ENCODE measurements around the gene PPARG. TPM values are rescaled to one million over a fixed set of nuclear protein-coding genes. Genes with fewer than 3 reads are reported as not detected.

Gene PPARG
- polyA plus RNA-seq, 1 of the 3 experiments (the other 2 are of a cell fraction): 2.8 TPM

GRCh38 chr3:12468276-12468675 is 179.4 kb downstream of the PPARG start:
- DNase-seq: no peak
- no peaks in the 10 kb centered on the region for H3K9me3 ChIP-seq
- no peak overlapping the region for H3K27ac ChIP-seq (ENCODE audit: low read depth in 2 of 2, low read length in 1 of 2)
- H3F3A ChIP-seq (replicated peaks; ENCODE audit: insufficient read depth): no peaks in the 10 kb centered on the region
- WGBS (ENCODE audit: low lambda C conversion rate): 84% methylated on average over 4 of the region's 6 CpGs
- H4K20me1 ChIP-seq (ENCODE audit: insufficient read depth): no peaks in the 10 kb centered on the region
- H3K4me1 ChIP-seq (ENCODE audit: control insufficient read depth in 1 of 2, insufficient read depth in 2 of 2, low read depth in 1 of 2, low read length in 1 of 2): peaks cover 0 to 16% of the 10 kb centered on the region in 2 experiments; a peak in 1 of 4 replicates
- H2AFZ ChIP-seq (ENCODE audit: low read depth): no peak overlapping the region
- TF ChIP-seq YY1 (IDR thresholded peaks at IDR 0.05; ENCODE audit: low read depth) (no peak), REST (IDR thresholded peaks at IDR 0.05; ENCODE audit: low read depth, low read length) (no peak), EZH2phosphoT487 (IDR thresholded peaks at IDR 0.05; ENCODE audit: borderline replicate concordance, low read depth) (no peak), FOXM1 (IDR thresholded peaks at IDR 0.05; ENCODE audit: low read depth) (no peak), GATA2 (CRISPR knock-in tag; IDR thresholded peaks at IDR 0.05) (no peak), RXRA (IDR thresholded peaks at IDR 0.05; ENCODE audit: borderline replicate concordance, low read depth) (no peak), CHD2 (IDR thresholded peaks at IDR 0.05; ENCODE audit: low read length, partially characterized antibody) (no peak), FOSL2 (IDR thresholded peaks at IDR 0.05; ENCODE audit: borderline replicate concordance, low read depth) (no peak), IRF3 (IDR thresholded peaks at IDR 0.05; ENCODE audit: low read depth, low read length) (no peak), MXI1 (IDR thresholded peaks at IDR 0.05; ENCODE audit: low read depth, low read length) (no peak), SMC3 (IDR thresholded peaks at IDR 0.05; ENCODE audit: low read depth, low read length) (no peak), RCOR1 (IDR thresholded peaks at IDR 0.05; ENCODE audit: low read length) (no peak), MAX (IDR thresholded peaks at IDR 0.05; ENCODE audit: low read depth) (no peak), SIN3A (IDR thresholded peaks at IDR 0.05; ENCODE audit: borderline replicate concordance, low read depth, low read length) (no peak), NRF1 (IDR thresholded peaks at IDR 0.05; ENCODE audit: low read depth, low read length) (no peak), TCF12 (IDR thresholded peaks at IDR 0.05) (no peak), PBX3 (IDR thresholded peaks at IDR 0.05) (no peak), TAF1 (IDR thresholded peaks at IDR 0.05; ENCODE audit: borderline replicate concordance, low read depth, low read length) (no peak)
- H3K4me2 ChIP-seq: no peak overlapping the region
- H3K4me3 ChIP-seq (ENCODE audit: low read depth in 2 of 2, low read length in 1 of 2): no peak overlapping the region
- H3K9ac ChIP-seq: no peak overlapping the region
- no peaks in the 10 kb centered on the region for H3K79me2 ChIP-seq (ENCODE audit: insufficient read depth)
- no peaks in the 10 kb centered on the region for H3K27me3 ChIP-seq (ENCODE audit: insufficient read depth)
- no peaks in the 10 kb centered on the region for H3K9me2 ChIP-seq
- CTCF ChIA-PET: interaction anchor here (2.2 to 5.2 kb wide), 2 partner anchors 11 to 333 kb away, joined by 9 to 20 read pairs; no protein-coding TSS in a partner anchor
- POLR2A ChIA-PET: no interaction called here
- no peaks in the 10 kb centered on the region for H3K36me3 ChIP-seq (replicated peaks in 1 of 2; ENCODE audit: control insufficient read depth in 1 of 2, insufficient read depth in 2 of 2, low read length in 1 of 2)

All from SK-N-SH (cell line).